Measurements from ENCODE around the gene CLIP1.
A peak's percentile ranks its signal among the peaks of the same experiment; 100 is the strongest.
"Not testable (repeated sequence)": the region's sequence is repeated elsewhere in the genome, so short reads cannot be mapped to it uniquely, and the experiment has no call there.

The CLIP1 gene
- 126 to 135 (median 129) reads per million in 3 donors for total RNA-seq

DNA sequence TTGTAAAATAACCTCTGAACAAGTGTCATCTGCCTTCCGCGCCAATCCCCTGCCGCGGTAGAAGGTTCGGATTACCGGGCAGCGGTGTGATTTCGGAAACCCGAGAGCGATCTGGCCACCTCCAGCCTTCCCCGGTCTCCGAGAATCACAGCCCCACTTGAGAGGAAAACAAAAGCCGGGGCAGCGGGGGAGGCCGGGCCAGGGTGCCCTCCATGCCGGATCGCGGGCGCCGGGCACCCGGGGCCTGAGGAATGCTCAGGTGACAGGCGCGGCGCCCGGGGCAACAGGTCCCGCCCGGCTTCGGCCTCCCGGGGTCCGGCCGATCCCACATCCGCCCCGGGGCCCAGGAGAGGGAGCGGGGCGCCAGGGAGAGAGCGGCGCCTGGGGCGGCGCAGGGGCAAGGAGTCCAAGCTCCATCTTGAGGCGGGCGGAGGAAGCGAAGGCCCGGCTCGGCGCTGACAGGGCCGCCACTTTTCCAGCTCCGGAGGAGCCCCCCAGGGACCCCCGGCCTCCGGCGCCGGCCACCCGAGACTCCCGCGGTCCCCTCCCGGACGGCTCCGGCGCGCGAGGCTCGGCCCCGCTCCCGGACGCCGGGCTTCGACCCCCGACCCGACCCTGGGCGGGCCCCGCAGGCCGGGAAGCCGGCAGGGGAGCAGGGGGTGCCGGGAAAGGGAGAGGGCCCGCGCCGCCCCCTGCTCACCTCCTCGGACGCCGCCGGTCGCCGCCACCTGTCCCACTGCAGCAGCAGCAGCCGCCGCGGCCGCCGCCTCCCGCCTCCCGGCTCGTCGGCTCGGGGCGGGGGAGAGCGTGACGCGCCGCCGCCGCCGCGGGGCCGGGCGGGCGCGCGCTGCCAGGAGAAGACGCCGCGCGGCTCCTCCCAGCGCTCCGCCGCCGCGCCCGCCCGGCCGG, at the start of gene CLIP1:
TSS of gene CLIP1 (minus strand) at position 849 of the 909 bp plus-strand sequence. CDS start 42,217 bp downstream, outside the sequence.
- peak within 1 kb of the TSS; percentile 96 for H3K4me3 ChIP-seq (ENCODE audit: insufficient read depth, low read depth, low read length, poor library complexity, severe bottlenecking)
- no peaks in the 10 kb centered on the region for H3K36me3 ChIP-seq (ENCODE audit: control insufficient read depth, insufficient read depth, low read length)
- H3K27me3 ChIP-seq (replicated peaks; ENCODE audit: control insufficient read depth, insufficient read depth, low read length, poor library complexity, severe bottlenecking): no peaks in the 10 kb centered on the region
- DNase-seq: peak; percentile 35 to 52 (median 37)
- peaks cover 19% of the 10 kb centered on the region for H3K4me1 ChIP-seq (ENCODE audit: control insufficient read depth, insufficient read depth, low read length, poor library complexity, severe bottlenecking)
- no peaks in the 10 kb centered on the region for H3K9me3 ChIP-seq (ENCODE audit: control insufficient read depth, low read length)
- H3K27ac ChIP-seq (ENCODE audit: insufficient read depth, low read length, poor library complexity, severe bottlenecking): peak within 1 kb of the TSS; percentile 73

GRCh38 chr12:122471324-122472226, 49.1 kb upstream of the CLIP1 start:
- no peak overlapping the region for H3K27ac ChIP-seq (ENCODE audit: insufficient read depth, low read length, poor library complexity, severe bottlenecking)
- DNase-seq: no peak

GRCh38 chr12:122470576-122470975, 48.1 kb upstream of the CLIP1 start:
- H3K4me1 ChIP-seq (ENCODE audit: control insufficient read depth, insufficient read depth, low read length, poor library complexity, severe bottlenecking); H3K27me3 ChIP-seq (replicated peaks; ENCODE audit: control insufficient read depth, insufficient read depth, low read length, poor library complexity, severe bottlenecking); H3K27ac ChIP-seq (ENCODE audit: insufficient read depth, low read length, poor library complexity, severe bottlenecking); H3K9me3 ChIP-seq (ENCODE audit: control insufficient read depth, low read length); DNase-seq; H3K4me3 ChIP-seq (ENCODE audit: insufficient read depth, low read depth, low read length, poor library complexity, severe bottlenecking): not testable (repeated sequence)
- peaks cover 20% of the 10 kb centered on the region for H3K36me3 ChIP-seq (ENCODE audit: control insufficient read depth, insufficient read depth, low read length)

More at GRCh38 chr12:122471324-122472226, 49.1 kb upstream of the CLIP1 start:
- H3K27me3 ChIP-seq (replicated peaks; ENCODE audit: control insufficient read depth, insufficient read depth, low read length, poor library complexity, severe bottlenecking): no peaks in the 10 kb centered on the region
- H3K9me3 ChIP-seq (ENCODE audit: control insufficient read depth, low read length): no peaks in the 10 kb centered on the region
- no peaks in the 10 kb centered on the region for H3K4me1 ChIP-seq (ENCODE audit: control insufficient read depth, insufficient read depth, low read length, poor library complexity, severe bottlenecking)
- peaks cover 30% of the 10 kb centered on the region for H3K36me3 ChIP-seq (ENCODE audit: control insufficient read depth, insufficient read depth, low read length)
- H3K4me3 ChIP-seq (ENCODE audit: insufficient read depth, low read depth, low read length, poor library complexity, severe bottlenecking): no peak overlapping the region

GRCh38 chr12:122469856-122470255, 47.4 kb upstream of the CLIP1 start:
- not testable (repeated sequence) for H3K27me3 ChIP-seq (replicated peaks; ENCODE audit: control insufficient read depth, insufficient read depth, low read length, poor library complexity, severe bottlenecking); H3K27ac ChIP-seq (ENCODE audit: insufficient read depth, low read length, poor library complexity, severe bottlenecking); H3K9me3 ChIP-seq (ENCODE audit: control insufficient read depth, low read length); H3K4me1 ChIP-seq (ENCODE audit: control insufficient read depth, insufficient read depth, low read length, poor library complexity, severe bottlenecking); DNase-seq; H3K4me3 ChIP-seq (ENCODE audit: insufficient read depth, low read depth, low read length, poor library complexity, severe bottlenecking)
- H3K36me3 ChIP-seq (ENCODE audit: control insufficient read depth, insufficient read depth, low read length): peaks cover 17% of the 10 kb centered on the region

GRCh38 chr12:122467983-122468382, 45.5 kb upstream of the CLIP1 start:
- Histone ChIP-seq H3K27me3 (replicated peaks; ENCODE audit: control insufficient read depth, insufficient read depth, low read length, poor library complexity, severe bottlenecking) (no peaks in the 10 kb centered on the region), H3K27ac (ENCODE audit: insufficient read depth, low read length, poor library complexity, severe bottlenecking) (no peak overlapping the region), H3K9me3 (ENCODE audit: control insufficient read depth, low read length) (no peaks in the 10 kb centered on the region), H3K4me3 (ENCODE audit: insufficient read depth, low read depth, low read length, poor library complexity, severe bottlenecking) (no peak overlapping the region), H3K4me1 (ENCODE audit: control insufficient read depth, insufficient read depth, low read length, poor library complexity, severe bottlenecking) (no peaks in the 10 kb centered on the region), H3K36me3 (ENCODE audit: control insufficient read depth, insufficient read depth, low read length) (peaks cover 5% of the 10 kb centered on the region)
- DNase-seq: no peak

- H3K36me3 ChIP-seq (ENCODE audit: control insufficient read depth, insufficient read depth, low read length); H3K4me1 ChIP-seq (ENCODE audit: control insufficient read depth, insufficient read depth, low read length, poor library complexity, severe bottlenecking); H3K27ac ChIP-seq (ENCODE audit: insufficient read depth, low read length, poor library complexity, severe bottlenecking); H3K27me3 ChIP-seq (replicated peaks; ENCODE audit: control insufficient read depth, insufficient read depth, low read length, poor library complexity, severe bottlenecking); H3K9me3 ChIP-seq (ENCODE audit: control insufficient read depth, low read length); H3K4me3 ChIP-seq (ENCODE audit: insufficient read depth, low read depth, low read length, poor library complexity, severe bottlenecking); DNase-seq: not testable (repeated sequence)
These were observed 42.0 kb upstream of the CLIP1 start for GRCh38 chr12:122464317-122465042.

DNA sequence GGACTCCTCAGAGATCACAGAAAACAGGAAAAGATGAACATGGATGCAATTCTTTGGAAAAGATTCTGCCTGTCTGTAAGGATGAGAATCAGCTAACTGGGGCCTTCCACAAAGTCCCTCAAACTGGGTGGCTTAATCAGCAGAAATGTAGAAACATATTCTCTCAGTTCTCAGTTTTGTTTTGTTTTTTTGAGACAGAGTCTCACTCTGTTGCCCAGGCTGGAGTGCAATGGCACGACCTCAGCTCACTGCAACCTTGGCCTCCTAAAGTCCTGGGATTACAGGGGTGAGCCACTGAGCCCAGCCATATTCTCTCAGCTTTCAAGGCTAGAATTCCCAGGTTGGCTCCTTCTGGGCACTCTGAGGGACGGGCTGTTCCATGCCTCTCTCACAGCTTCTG, 38.2 kb upstream of the CLIP1 start:
- Histone ChIP-seq H3K4me1 (ENCODE audit: control insufficient read depth, insufficient read depth, low read length, poor library complexity, severe bottlenecking) (peaks cover 5% of the 10 kb centered on the region), H3K27me3 (replicated peaks; ENCODE audit: control insufficient read depth, insufficient read depth, low read length, poor library complexity, severe bottlenecking) (no peaks in the 10 kb centered on the region), H3K27ac (ENCODE audit: insufficient read depth, low read length, poor library complexity, severe bottlenecking) (no peak overlapping the region), H3K9me3 (ENCODE audit: control insufficient read depth, low read length) (no peaks in the 10 kb centered on the region), H3K36me3 (ENCODE audit: control insufficient read depth, insufficient read depth, low read length) (no peaks in the 10 kb centered on the region), H3K4me3 (ENCODE audit: insufficient read depth, low read depth, low read length, poor library complexity, severe bottlenecking) (no peak overlapping the region)
- DNase-seq: no peak

DNA sequence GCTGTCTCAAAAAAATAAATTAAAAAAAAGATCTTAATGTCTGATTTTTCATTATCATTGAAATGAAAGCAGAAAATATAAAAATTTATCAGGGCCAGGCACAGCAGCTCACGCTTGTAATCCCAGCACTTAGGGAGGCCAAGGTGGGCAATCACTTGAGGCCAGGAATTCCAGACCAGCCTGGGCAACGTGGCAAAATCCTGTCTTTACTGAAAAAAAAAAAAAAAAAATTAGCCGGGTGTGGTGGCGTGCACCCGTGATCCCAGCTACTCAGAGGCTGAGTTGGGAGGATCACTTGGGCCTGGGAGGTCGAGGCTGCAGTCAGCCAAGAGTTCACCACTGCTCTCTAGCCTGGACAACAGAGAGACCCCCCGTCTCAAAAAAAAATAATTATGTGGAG, 37.6 kb upstream of the CLIP1 start:
- peaks cover 5% of the 10 kb centered on the region for H3K4me1 ChIP-seq (ENCODE audit: control insufficient read depth, insufficient read depth, low read length, poor library complexity, severe bottlenecking)
- H3K9me3 ChIP-seq (ENCODE audit: control insufficient read depth, low read length): no peaks in the 10 kb centered on the region
- no peak overlapping the region for H3K27ac ChIP-seq (ENCODE audit: insufficient read depth, low read length, poor library complexity, severe bottlenecking)
- H3K4me3 ChIP-seq (ENCODE audit: insufficient read depth, low read depth, low read length, poor library complexity, severe bottlenecking): no peak overlapping the region
- H3K27me3 ChIP-seq (replicated peaks; ENCODE audit: control insufficient read depth, insufficient read depth, low read length, poor library complexity, severe bottlenecking): no peaks in the 10 kb centered on the region
- no peak for DNase-seq
- H3K36me3 ChIP-seq (ENCODE audit: control insufficient read depth, insufficient read depth, low read length): no peaks in the 10 kb centered on the region

GRCh38 chr12:122459211-122459610, 36.7 kb upstream of the CLIP1 start:
- no peak for DNase-seq
- no peak overlapping the region for H3K27ac ChIP-seq (ENCODE audit: insufficient read depth, low read length, poor library complexity, severe bottlenecking)
- H3K4me1 ChIP-seq (ENCODE audit: control insufficient read depth, insufficient read depth, low read length, poor library complexity, severe bottlenecking): peaks cover 7% of the 10 kb centered on the region
- no peak overlapping the region for H3K4me3 ChIP-seq (ENCODE audit: insufficient read depth, low read depth, low read length, poor library complexity, severe bottlenecking)
- no peaks in the 10 kb centered on the region for H3K36me3 ChIP-seq (ENCODE audit: control insufficient read depth, insufficient read depth, low read length)
- no peaks in the 10 kb centered on the region for H3K27me3 ChIP-seq (replicated peaks; ENCODE audit: control insufficient read depth, insufficient read depth, low read length, poor library complexity, severe bottlenecking)
- no peaks in the 10 kb centered on the region for H3K9me3 ChIP-seq (ENCODE audit: control insufficient read depth, low read length)

Data from effector memory CD4-positive, alpha-beta T cell (primary cell).